GM23338 (cell line): Measurements from ENCODE around the gene MTA1. TPM values are rescaled to one million over a fixed set of nuclear protein-coding genes. Genes with fewer than 3 reads are reported as not detected.

Experiments
- ATAC-seq: fragments of 200-7000 bp; cut with Tn5 transposase; 3 replicates; pipeline ENCODE4 v1.9.1; 2020
- DNase-seq: peaks from one replicate; pipeline ENCODE4 v3.0.0-alpha.2; 2015; ENCODE audit warnings: low spot score
- H2AFZ ChIP-seq: fragments of 200-600 bp; sonication (generic); 2 replicates; pipeline ENCODE4 v1.8.0; 2016; ENCODE audit warnings: antibody characterized with exemption, mild to moderate bottlenecking, moderate library complexity
- H3F3A ChIP-seq: fragments of 200-600 bp; sonication (generic); replicated peaks from 2 replicates; pipeline ENCODE4 v1.8.0; 2017; ENCODE audit warnings: antibody characterized with exemption, mixed run types, low read depth
- H3K27ac ChIP-seq: fragments of 200-600 bp; sonication (generic); 2 replicates; pipeline ENCODE4 v1.6.1; 2016; ENCODE audit warnings: low read depth
- H3K27me3 ChIP-seq: fragments of 200-600 bp; sonication (generic); 2 replicates; pipeline ENCODE4 v1.8.0; 2016; ENCODE audit warnings: mild to moderate bottlenecking, mixed run types, moderate library complexity; ENCODE audit not compliant: insufficient read depth
- H3K36me3 ChIP-seq: fragments of 200-600 bp; sonication (generic); 2 replicates; pipeline ENCODE4 v1.8.0; 2016; ENCODE audit warnings: mild to moderate bottlenecking; ENCODE audit not compliant: insufficient read depth
- H3K4me1 ChIP-seq: fragments of 200-600 bp; sonication (generic); 2 replicates; pipeline ENCODE4 v1.8.0; 2016; ENCODE audit warnings: mild to moderate bottlenecking, moderate library complexity; ENCODE audit not compliant: insufficient read depth
- H3K4me2 ChIP-seq: fragments of 200-600 bp; sonication (generic); 2 replicates; pipeline ENCODE4 v1.7.1; 2017; ENCODE audit warnings: mixed run types
- H3K4me3 ChIP-seq: fragments of 200-600 bp; sonication (generic); 2 replicates; pipeline ENCODE4 v1.6.1; 2016; ENCODE audit warnings: mixed run types
- H3K79me2 ChIP-seq: fragments of 200-600 bp; sonication (generic); replicated peaks from 2 replicates; pipeline ENCODE4 v1.8.0; 2017; ENCODE audit warnings: mild to moderate bottlenecking; ENCODE audit not compliant: insufficient read depth
- H3K9me2 ChIP-seq: fragments of 200-600 bp; sonication (generic); 2 replicates; pipeline ENCODE4 v1.8.0; 2017; ENCODE audit not compliant: insufficient read depth
- H4K20me1 ChIP-seq: fragments of 200-600 bp; sonication (generic); replicated peaks from 2 replicates; pipeline ENCODE4 v1.8.0; 2017; ENCODE audit warnings: mild to moderate bottlenecking; ENCODE audit not compliant: insufficient read depth
- H3K27ac Mint-ChIP-seq: 2 replicates; pipeline ENCODE4 v1.8.0; 2020; ENCODE audit warnings: inconsistent platforms, mild to moderate bottlenecking, moderate library complexity, mixed read lengths
- H3K27me3 Mint-ChIP-seq: 3 replicates; pipeline ENCODE4 v1.8.0; 2022; ENCODE audit warnings: low read depth, mild to moderate bottlenecking, moderate library complexity, mixed read lengths, inconsistent platforms; ENCODE audit not compliant: insufficient read depth, poor library complexity
- H3K36me3 Mint-ChIP-seq: 3 replicates; pipeline ENCODE4 v1.8.0; 2021; ENCODE audit warnings: low read depth, mild to moderate bottlenecking, inconsistent platforms, moderate library complexity, mixed read lengths
- H3K4me1 Mint-ChIP-seq: 3 replicates; pipeline ENCODE4 v1.8.0; 2020; ENCODE audit warnings: mild to moderate bottlenecking, inconsistent platforms, mixed read lengths
- H3K4me3 Mint-ChIP-seq: 3 replicates; pipeline ENCODE4 v1.8.0; 2021; ENCODE audit warnings: moderate library complexity, mild to moderate bottlenecking, inconsistent platforms, mixed read lengths
- H3K9me3 Mint-ChIP-seq: 3 replicates; pipeline ENCODE4 v1.8.0; 2020; ENCODE audit warnings: moderate library complexity, mild to moderate bottlenecking, inconsistent platforms, mixed read lengths
- CREB1 ChIP-seq: fragments of 250-450 bp; sonication (Bioruptor Pico); IDR thresholded peaks from 2 replicates; pipeline ENCODE4 v1.5.0; 2020; ENCODE audit warnings: low read depth, mild to moderate bottlenecking, moderate library complexity
- CTCF ChIP-seq, 2 experiments: fragments of 200-600 bp in 1 of 2; sonication (generic) in 1 of 2; conservative IDR thresholded peaks; 2 replicates each; pipeline versions ENCODE4 v1.5.1 to v1.6.1; 2016 to 2017; ENCODE audit warnings: antibody characterized with exemption in 2 of 2, low read depth in 2 of 2, mild to moderate bottlenecking in 2 of 2, moderate library complexity in 1 of 2
- EZH2phosphoT487 ChIP-seq: fragments of 200-600 bp; sonication (generic); IDR thresholded peaks from one replicate; pipeline ENCODE4 v1.8.1; 2018; ENCODE audit warnings: antibody characterized with exemption; ENCODE audit not compliant: unreplicated experiment
- NANOG ChIP-seq: IDR thresholded peaks from 2 replicates; pipeline ENCODE4 v1.6.1; 2016; ENCODE audit warnings: antibody characterized with exemption, borderline replicate concordance
- ZNF114 ChIP-seq: fragments of 250-450 bp; sonication (Bioruptor Pico); IDR thresholded peaks from 2 replicates; pipeline ENCODE4 v1.5.0; 2020; ENCODE audit warnings: mild to moderate bottlenecking, moderate library complexity
- ZNF462 ChIP-seq: fragments of 250-450 bp; sonication (Bioruptor Pico); IDR thresholded peaks from 2 replicates; pipeline ENCODE4 v1.5.0; 2020; ENCODE audit warnings: mild to moderate bottlenecking, moderate library complexity
- polyA plus RNA-seq: library from polyadenylated mRNA; unstranded; fragments of >200 nt; fragmentation: Nextera tagmentation; extraction: Ambion mirVana; gene quantifications from 2 replicates; pipeline ENCODE4 v1.2.1, GENCODE V29; 2016
- total RNA-seq: library from RNA; depleted of rRNA; stranded (reverse); fragments of >200 nt; shearing (Covaris generic); gene quantifications from 2 replicates; pipeline ENCODE4 v1.2.3, GENCODE V29; 2014

MTA1 gene
- total and polyA plus RNA-seq, 2 experiments from 2014 or later = 53.3 to 126 TPM

GRCh38 chr14:105455086-105455640, 35.5 kb downstream of the MTA1 start (continued):
- TF ChIP-seq CTCF (conservative IDR thresholded peaks at IDR 0.05; ENCODE audit: low read depth in 2 of 2) (no peak), CREB1 (CRISPR knock-in tag) (no peak)

GRCh38 chr14:105455766-105456660, 36.4 kb downstream of the MTA1 start:
- Histone ChIP-seq H3K27ac (no peak overlapping the region), H3K9me2 (no peaks in the 10 kb centered on the region), H3K4me3 (no peak overlapping the region), H2AFZ (no peak overlapping the region), H4K20me1 (peaks cover 14% of the 10 kb centered on the region; the same call in 1 of the 2 replicates), H3K79me2 (no peaks in the 10 kb centered on the region), H3K4me1 (no peaks in the 10 kb centered on the region), H3K4me2 (no peak overlapping the region), H3K36me3 (peaks cover 4% of the 10 kb centered on the region; the same call in 1 of the 2 replicates), H3K27me3 (no peaks in the 10 kb centered on the region), H3F3A (0 out of 2 replicates have a peak, but pooled peaks cover 10% of the 10 kb centered on the region)
- DNase-seq (no peak), ATAC-seq (no peak)
- Mint-ChIP-seq H3K27me3 (peaks cover 6% of the 10 kb centered on the region), H3K4me1 (no peaks in the 10 kb centered on the region), H3K9me3 (no peaks in the 10 kb centered on the region), H3K4me3 (no peak overlapping the region), H3K36me3 (peaks cover 44% of the 10 kb centered on the region), H3K27ac (no peak overlapping the region)
- no peak for TF ChIP-seq CREB1 (CRISPR knock-in tag)
- no peak for TF ChIP-seq EZH2phosphoT487
- TF ChIP-seq NANOG = no peak
- no peak for TF ChIP-seq CTCF (conservative IDR thresholded peaks at IDR 0.05; ENCODE audit: low read depth in 2 of 2)
- no peak for TF ChIP-seq ZNF462 (CRISPR knock-in tag)
- no peak for TF ChIP-seq ZNF114 (CRISPR knock-in tag)
